Measurements from ENCODE around the gene CNKSR1.

GRCh38 chr1:26155370-26156284, 21.7 kb upstream of the CNKSR1 start:
- TF ChIP-seq GTF2F1 (IDR thresholded peaks at IDR 0.05; ENCODE audit: borderline replicate concordance, low read depth, low read length): no peak
- TF ChIP-seq POLR2AphosphoS5 (IDR thresholded peaks at IDR 0.05; ENCODE audit: low read depth, low read length): no peak
- TF ChIP-seq BRCA1 (IDR thresholded peaks at IDR 0.05; ENCODE audit: low read depth, low read length): no peak
- TF ChIP-seq, protein P1, sequence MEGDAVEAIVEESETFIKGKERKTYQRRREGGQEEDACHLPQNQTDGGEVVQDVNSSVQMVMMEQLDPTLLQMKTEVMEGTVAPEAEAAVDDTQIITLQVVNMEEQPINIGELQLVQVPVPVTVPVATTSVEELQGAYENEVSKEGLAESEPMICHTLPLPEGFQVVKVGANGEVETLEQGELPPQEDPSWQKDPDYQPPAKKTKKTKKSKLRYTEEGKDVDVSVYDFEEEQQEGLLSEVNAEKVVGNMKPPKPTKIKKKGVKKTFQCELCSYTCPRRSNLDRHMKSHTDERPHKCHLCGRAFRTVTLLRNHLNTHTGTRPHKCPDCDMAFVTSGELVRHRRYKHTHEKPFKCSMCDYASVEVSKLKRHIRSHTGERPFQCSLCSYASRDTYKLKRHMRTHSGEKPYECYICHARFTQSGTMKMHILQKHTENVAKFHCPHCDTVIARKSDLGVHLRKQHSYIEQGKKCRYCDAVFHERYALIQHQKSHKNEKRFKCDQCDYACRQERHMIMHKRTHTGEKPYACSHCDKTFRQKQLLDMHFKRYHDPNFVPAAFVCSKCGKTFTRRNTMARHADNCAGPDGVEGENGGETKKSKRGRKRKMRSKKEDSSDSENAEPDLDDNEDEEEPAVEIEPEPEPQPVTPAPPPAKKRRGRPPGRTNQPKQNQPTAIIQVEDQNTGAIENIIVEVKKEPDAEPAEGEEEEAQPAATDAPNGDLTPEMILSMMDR (IDR thresholded peaks at IDR 0.05; ENCODE audit: control extremely low read depth in 1 of 3, insufficient read depth in 1 of 3, low read depth in 1 of 3, low read length in 3 of 3): no peak
- no peak for TF ChIP-seq CHD2 (IDR thresholded peaks at IDR 0.05; ENCODE audit: low read length)
- TF ChIP-seq BCL11A (IDR thresholded peaks at IDR 0.05; ENCODE audit: low read depth in 2 of 2, low read length in 2 of 2): no peak
- peak; percentile 56 for TF ChIP-seq EZH2 (IDR thresholded peaks at IDR 0.05; ENCODE audit: low read depth, low read length, severe bottlenecking)
- no peak for TF ChIP-seq YY1 (IDR thresholded peaks at IDR 0.05; ENCODE audit: low read depth, low read length)
- TF ChIP-seq CBX5 (IDR thresholded peaks at IDR 0.05; ENCODE audit: low read depth, low read length): no peak
- TF ChIP-seq SP1 (IDR thresholded peaks at IDR 0.05; ENCODE audit: low read depth, low read length): no peak
- no peak for TF ChIP-seq EP300 (IDR thresholded peaks at IDR 0.05; ENCODE audit: borderline replicate concordance in 1 of 2, low read depth in 2 of 2, low read length in 2 of 2)
- no peak for TF ChIP-seq TAF1 (IDR thresholded peaks at IDR 0.05; ENCODE audit: low read depth, low read length)
- TF ChIP-seq JUND (IDR thresholded peaks at IDR 0.05; ENCODE audit: low read length): no peak
- no peak for TF ChIP-seq TEAD4 (IDR thresholded peaks at IDR 0.05; ENCODE audit: low read depth, low read length)
